ENCODE measurements around the gene REEP6.
A peak's percentile ranks its signal among the peaks of the same experiment; 100 is the strongest.

REEP6 gene

DNA sequence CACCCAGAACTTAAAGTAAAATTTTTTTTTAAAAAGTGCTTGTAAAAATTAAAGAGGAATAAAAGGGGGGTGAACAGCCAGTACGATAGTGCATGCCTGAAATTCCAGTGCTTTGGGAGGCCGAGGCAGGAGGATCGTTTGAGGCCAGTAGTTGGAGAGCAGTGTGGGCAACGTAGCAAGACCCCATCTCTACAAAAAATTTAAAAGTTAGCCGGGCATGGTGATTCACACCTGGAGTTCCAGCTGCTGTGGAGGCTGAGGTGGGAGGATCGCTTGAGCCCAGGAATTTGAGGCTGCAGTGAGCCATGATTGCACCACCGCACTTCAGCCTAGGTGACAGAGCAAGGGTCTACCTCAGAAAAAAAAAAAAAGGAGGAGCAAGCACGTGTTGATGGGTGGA, 14.0 kb downstream of the REEP6 start:
- DNase-seq (ENCODE audit: insufficient read length, low spot score) (no peak), FAIRE-seq (no peak)
- TF ChIP-seq POLR2AphosphoS5 (IDR thresholded peaks at IDR 0.05; ENCODE audit: low read depth, low read length) (no peak), POLR2A (IDR thresholded peaks at IDR 0.05; ENCODE audit: low read depth, low read length) (no peak), POU2F2 (IDR thresholded peaks at IDR 0.05; ENCODE audit: low read depth, low read length) (no peak), TAF1 (IDR thresholded peaks at IDR 0.05; ENCODE audit: low read depth, low read length) (no peak), PAX5 (IDR thresholded peaks at IDR 0.05; ENCODE audit: insufficient read depth, low read length, severe bottlenecking) (no peak), SPI1 (IDR thresholded peaks at IDR 0.05; ENCODE audit: low read depth, low read length) (no peak)

DNA sequence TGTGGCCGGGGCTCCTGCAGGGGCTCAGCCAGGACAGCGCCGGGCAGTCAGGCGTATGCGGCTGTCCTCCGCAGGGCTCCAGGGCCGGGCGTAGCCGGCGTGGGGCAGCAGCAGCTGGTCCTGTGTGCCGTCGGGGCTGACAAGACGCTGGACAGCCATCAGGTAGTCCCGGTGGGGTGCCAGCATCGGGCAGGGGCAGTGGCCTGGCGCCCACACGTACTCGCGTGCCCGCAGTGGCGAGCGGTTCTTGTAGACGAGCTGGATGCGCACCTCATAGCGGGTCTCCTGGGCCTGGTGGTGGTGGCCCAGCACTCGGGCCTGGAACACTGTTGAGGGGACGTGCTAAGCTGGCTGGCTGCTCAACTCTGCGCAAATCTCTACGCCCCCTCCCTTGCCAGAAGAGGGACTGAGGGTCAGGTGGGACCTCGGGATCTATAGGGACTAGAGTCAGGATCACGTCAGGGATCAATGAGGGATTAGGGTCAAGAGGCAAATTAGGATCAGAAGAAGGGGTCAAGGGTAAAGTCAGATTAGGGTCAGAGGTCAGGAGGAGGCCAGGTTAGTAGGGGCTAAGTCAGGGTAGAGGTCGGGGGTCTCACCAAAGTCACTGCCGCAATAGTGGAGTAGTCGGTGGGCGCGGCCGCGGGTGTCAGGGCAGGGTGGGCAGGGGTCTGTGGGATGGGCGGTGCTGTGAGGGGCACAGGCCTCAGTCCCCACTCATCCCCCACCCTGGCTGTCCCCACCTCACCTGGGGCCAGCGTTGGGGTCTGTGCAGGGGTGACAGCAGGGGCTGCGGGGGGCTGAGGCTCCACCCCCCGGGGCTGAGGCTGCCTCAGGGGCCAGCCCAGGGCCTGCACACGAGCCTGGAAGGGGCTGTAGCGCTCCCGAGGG, 15.3 kb downstream of the REEP6 start:
- no peak for DNase-seq (ENCODE audit: insufficient read length, low spot score)
- no peak for TF ChIP-seq TAF1 (IDR thresholded peaks at IDR 0.05; ENCODE audit: low read depth, low read length)
- TF ChIP-seq PAX5 (IDR thresholded peaks at IDR 0.05; ENCODE audit: insufficient read depth, low read length, severe bottlenecking) = no peak
- no peak for TF ChIP-seq SPI1 (IDR thresholded peaks at IDR 0.05; ENCODE audit: low read depth, low read length)
- TF ChIP-seq POLR2AphosphoS5 (IDR thresholded peaks at IDR 0.05; ENCODE audit: low read depth, low read length) = no peak
- TF ChIP-seq POU2F2 (IDR thresholded peaks at IDR 0.05; ENCODE audit: low read depth, low read length) = no peak
- no peak for TF ChIP-seq POLR2A (IDR thresholded peaks at IDR 0.05; ENCODE audit: low read depth, low read length)

DNA sequence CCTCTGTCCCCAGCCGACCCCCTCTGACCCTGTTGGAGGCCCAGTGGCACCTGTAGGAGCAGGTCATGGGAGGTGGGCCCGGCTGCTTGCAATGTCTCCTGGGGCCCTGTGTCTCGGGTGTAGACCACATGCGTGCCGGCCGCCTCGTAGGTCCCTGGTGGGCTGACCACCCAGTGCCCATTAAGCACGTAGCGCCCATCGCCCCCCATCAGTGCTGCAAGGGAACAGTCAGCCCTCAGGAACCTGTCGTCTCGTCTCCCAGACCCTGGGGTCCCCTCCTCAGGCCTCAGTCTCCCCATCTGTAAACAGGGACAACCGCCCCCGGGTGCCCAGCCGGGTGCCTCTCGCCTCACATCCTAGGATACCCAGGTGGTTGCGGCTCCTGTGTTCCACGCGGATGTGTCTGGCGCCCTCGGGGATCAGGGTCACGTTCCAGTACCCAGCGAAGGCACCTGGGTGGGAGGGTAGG, 16.2 kb downstream of the REEP6 start:
- no peak for TF ChIP-seq PAX5 (IDR thresholded peaks at IDR 0.05; ENCODE audit: insufficient read depth, low read length, severe bottlenecking)
- TF ChIP-seq TAF1 (IDR thresholded peaks at IDR 0.05; ENCODE audit: low read depth, low read length) = no peak
- no peak for TF ChIP-seq POLR2AphosphoS5 (IDR thresholded peaks at IDR 0.05; ENCODE audit: low read depth, low read length)
- TF ChIP-seq POLR2A (IDR thresholded peaks at IDR 0.05; ENCODE audit: low read depth, low read length) = no peak
- no peak for TF ChIP-seq POU2F2 (IDR thresholded peaks at IDR 0.05; ENCODE audit: low read depth, low read length)
- no peak for TF ChIP-seq SPI1 (IDR thresholded peaks at IDR 0.05; ENCODE audit: low read depth, low read length)
- FAIRE-seq (no peak), DNase-seq (ENCODE audit: insufficient read length, low spot score) (no peak)

More for the DNA sequence above, 15.3 kb downstream of the REEP6 start:
- no peak for FAIRE-seq

DNA sequence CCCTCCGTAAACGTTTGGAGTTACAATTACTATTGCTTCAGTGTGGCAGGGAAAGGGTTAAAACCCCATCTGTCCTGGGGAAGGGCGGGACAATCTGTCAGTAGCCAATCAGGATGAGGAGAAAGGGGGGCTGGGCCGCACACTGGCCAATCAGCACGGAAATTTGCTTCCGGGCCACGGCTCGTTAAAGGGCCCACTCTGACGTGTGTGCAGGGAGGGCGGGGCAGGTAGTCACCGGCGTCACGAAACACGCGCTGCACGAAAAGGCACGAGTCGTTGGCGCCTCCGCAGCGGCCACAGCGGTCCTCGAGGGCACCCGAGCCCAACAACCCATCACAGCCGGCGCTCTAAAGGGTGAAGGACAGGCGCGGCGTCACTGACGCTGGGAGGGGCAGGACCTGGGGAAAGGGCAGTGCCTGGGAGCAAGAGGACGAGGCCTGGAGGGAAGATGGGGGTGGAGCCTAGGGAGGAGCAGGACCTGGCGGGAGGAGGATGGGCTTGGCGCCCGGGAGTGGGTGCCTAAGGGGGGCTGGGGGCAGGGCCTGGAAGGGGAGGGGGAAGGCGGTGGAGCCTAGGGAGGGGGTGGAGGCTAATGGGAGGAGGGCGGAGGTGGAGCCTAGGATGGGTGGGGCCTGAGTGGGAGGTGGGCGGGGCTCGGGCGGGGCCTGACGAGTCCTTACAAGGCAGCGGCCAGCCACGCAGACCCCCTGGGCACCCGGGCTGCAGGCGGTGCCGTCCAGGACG, 17.0 kb downstream of the REEP6 start:
- FAIRE-seq = no peak
- DNase-seq (ENCODE audit: insufficient read length, low spot score) = peak; percentile 87
- no peak for TF ChIP-seq POLR2AphosphoS5 (IDR thresholded peaks at IDR 0.05; ENCODE audit: low read depth, low read length)
- TF ChIP-seq POLR2A (IDR thresholded peaks at IDR 0.05; ENCODE audit: low read depth, low read length) = no peak
- TF ChIP-seq TAF1 (IDR thresholded peaks at IDR 0.05; ENCODE audit: low read depth, low read length) = no peak
- TF ChIP-seq POU2F2 (IDR thresholded peaks at IDR 0.05; ENCODE audit: low read depth, low read length) = no peak

DNA sequence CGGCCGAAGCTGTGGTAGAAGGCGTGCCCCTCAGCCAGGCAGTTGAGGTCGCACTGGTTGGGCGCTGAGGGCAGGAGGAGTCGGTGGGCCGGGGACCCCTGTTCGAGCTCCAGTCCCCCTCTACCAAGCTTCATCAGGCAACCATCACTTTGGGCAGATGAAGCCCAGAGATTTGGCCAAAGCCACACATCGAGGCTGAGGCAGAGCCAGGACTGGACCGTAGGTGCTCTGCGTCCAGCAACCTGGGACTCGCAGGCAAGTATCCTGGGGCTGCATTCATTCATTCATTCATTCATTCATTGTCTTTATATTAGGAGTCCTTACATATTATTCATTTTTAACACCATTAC, 17.5 kb downstream of the REEP6 start:
- no peak for TF ChIP-seq SPI1 (IDR thresholded peaks at IDR 0.05; ENCODE audit: low read depth, low read length)
- no peak for TF ChIP-seq PAX5 (IDR thresholded peaks at IDR 0.05; ENCODE audit: insufficient read depth, low read length, severe bottlenecking)
- TF ChIP-seq TAF1 (IDR thresholded peaks at IDR 0.05; ENCODE audit: low read depth, low read length) = no peak
- no peak for TF ChIP-seq POU2F2 (IDR thresholded peaks at IDR 0.05; ENCODE audit: low read depth, low read length)
- TF ChIP-seq POLR2AphosphoS5 (IDR thresholded peaks at IDR 0.05; ENCODE audit: low read depth, low read length) = no peak
- TF ChIP-seq POLR2A (IDR thresholded peaks at IDR 0.05; ENCODE audit: low read depth, low read length) = no peak
- no peak for DNase-seq (ENCODE audit: insufficient read length, low spot score)
- FAIRE-seq = no peak

DNA sequence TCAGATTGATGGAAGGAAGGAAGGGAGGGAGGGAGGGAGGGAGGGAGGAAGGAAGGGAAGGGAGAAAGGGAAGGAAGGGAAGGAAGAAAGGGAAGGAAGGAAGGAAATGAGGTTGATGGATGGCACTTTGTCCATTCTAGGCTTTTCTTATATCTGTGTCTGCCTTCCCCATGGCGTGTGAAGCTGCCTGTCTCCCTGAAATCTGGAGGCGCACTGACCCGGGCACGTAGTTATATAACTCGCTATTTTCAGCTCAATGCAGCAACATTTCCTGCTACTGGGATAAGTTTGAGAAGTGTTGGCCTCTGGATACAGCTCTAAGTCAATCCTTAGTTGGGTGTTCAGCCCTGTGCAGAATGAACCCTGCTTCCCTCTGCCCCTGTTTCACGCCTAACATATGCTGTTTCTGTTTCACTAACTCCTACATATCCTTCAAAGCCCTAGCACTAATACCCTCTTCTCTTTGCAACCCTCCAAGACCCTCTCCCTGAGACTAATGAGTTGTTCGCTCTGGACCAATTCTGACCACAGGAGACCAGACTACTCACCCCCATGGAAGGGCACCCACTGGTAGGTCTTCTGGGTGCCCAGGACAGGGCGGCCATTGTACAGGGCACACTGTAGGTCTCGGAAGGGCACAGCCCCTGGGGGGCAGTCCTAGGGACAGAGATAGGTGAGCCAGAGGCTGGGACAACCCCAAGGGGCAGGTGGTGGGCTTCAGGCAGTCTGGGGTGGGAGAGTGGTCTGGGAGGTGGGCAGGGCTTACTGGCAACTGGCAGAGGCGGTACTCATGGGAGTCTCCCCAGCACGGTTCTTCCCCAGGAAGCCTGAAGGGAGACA, 18.8 kb downstream of the REEP6 start:
- FAIRE-seq = no peak
- TF ChIP-seq PAX5 (IDR thresholded peaks at IDR 0.05; ENCODE audit: insufficient read depth, low read length, severe bottlenecking) (no peak), POLR2A (IDR thresholded peaks at IDR 0.05; ENCODE audit: low read depth, low read length) (no peak), POLR2AphosphoS5 (IDR thresholded peaks at IDR 0.05; ENCODE audit: low read depth, low read length) (no peak), SPI1 (IDR thresholded peaks at IDR 0.05; ENCODE audit: low read depth, low read length) (no peak), POU2F2 (IDR thresholded peaks at IDR 0.05; ENCODE audit: low read depth, low read length) (no peak), TAF1 (IDR thresholded peaks at IDR 0.05; ENCODE audit: low read depth, low read length) (no peak)
- DNase-seq (ENCODE audit: insufficient read length, low spot score) = no peak

DNA sequence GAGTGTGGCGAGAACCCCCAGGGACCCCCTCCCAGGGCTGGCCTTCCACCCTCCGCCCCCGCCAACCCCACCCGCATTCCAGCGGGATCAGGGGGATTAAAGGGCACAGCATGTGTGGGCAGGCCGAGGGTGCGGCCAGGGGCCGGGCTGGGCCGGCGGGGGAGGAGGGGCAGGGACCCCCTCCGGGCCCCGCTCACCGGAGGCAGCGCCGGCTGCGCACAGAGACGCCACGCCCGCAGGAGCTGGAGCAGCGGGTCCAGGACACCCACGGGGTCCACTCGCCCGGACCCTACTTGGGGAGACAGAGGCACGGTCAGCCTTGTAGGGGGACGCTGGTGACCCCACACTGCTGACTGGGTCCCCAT, 19.4 kb downstream of the REEP6 start:
- DNase-seq (ENCODE audit: insufficient read length, low spot score) (no peak), FAIRE-seq (no peak)
- TF ChIP-seq TAF1 (IDR thresholded peaks at IDR 0.05; ENCODE audit: low read depth, low read length) = no peak
- no peak for TF ChIP-seq POLR2A (IDR thresholded peaks at IDR 0.05; ENCODE audit: low read depth, low read length)
- no peak for TF ChIP-seq SPI1 (IDR thresholded peaks at IDR 0.05; ENCODE audit: low read depth, low read length)
- no peak for TF ChIP-seq POLR2AphosphoS5 (IDR thresholded peaks at IDR 0.05; ENCODE audit: low read depth, low read length)
- no peak for TF ChIP-seq PAX5 (IDR thresholded peaks at IDR 0.05; ENCODE audit: insufficient read depth, low read length, severe bottlenecking)
- TF ChIP-seq POU2F2 (IDR thresholded peaks at IDR 0.05; ENCODE audit: low read depth, low read length) = no peak

DNA sequence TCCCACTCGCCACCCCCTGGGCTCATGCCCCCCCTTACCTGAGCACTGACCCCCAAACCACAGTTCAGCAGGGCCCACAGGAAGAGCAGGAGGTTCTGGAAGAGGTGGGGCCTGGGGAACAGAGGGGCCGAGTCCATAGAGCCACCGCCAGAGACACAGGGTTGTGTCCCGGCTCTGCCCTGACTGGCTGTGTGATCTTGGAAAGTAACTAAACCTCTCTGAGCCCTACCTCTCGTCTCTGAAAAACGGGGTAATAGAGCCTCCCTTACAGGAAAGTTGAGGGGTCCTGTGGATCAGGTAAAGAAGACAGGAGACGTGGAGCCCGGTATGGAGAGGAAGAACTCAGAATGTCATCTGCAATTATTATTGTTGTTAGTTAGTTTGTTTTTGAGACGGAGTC, 19.8 kb downstream of the REEP6 start:
- FAIRE-seq (no peak), DNase-seq (ENCODE audit: insufficient read length, low spot score) (no peak)
- TF ChIP-seq PAX5 (IDR thresholded peaks at IDR 0.05; ENCODE audit: insufficient read depth, low read length, severe bottlenecking) = no peak
- no peak for TF ChIP-seq POLR2A (IDR thresholded peaks at IDR 0.05; ENCODE audit: low read depth, low read length)
- no peak for TF ChIP-seq POLR2AphosphoS5 (IDR thresholded peaks at IDR 0.05; ENCODE audit: low read depth, low read length)
